ENCODE data around the gene MFSD11.
"Not testable (repeated sequence)": the region's sequence is repeated elsewhere in the genome, so short reads cannot be mapped to it uniquely, and the experiment has no call there.

Gene MFSD11

DNA sequence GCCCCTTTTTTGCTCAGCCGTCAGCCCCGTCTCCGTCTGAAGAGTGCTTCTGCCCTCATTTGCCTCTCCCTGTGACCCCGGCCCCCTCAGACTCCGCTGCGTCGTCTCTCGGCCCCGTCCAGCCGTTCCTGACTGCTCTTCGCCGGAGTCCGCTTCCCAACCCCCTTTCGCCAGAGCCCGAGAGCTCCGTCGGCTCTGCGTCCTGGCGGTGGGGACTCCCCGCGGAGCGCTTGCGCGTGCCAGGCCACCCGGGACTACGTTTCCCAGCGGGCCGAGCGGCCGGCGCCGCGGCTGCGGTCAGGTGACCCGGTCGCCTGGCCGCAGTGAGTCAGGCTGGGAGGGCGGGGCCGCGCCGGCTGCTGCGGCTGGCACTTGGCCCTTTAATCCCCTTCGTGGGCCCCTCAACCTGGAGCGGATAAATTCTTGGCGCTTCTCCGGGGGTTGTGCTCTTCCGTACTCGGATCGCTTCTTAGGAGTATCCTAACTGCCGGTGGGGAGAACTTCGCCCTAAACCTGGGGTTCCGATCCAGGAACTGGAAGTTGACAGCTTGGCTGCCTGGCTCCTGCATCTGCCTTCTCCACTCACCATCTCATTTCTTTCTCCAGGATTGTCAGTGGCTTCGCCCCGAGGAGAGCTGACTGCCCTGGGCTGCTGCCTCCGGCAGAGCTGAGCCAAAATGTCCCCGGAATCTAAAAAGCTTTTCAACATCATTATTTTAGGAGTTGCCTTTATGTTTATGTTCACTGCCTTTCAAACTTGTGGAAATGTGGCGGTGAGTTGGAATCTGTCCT, at the start of gene MFSD11:
Gene MFSD11 (plus strand): TSS at position 444 of the 792 bp plus-strand sequence. CDS start 234 bp downstream, at position 678.
- peak; percentile 97 for DNase-seq (ENCODE audit: low read depth, low spot score)

DNA sequence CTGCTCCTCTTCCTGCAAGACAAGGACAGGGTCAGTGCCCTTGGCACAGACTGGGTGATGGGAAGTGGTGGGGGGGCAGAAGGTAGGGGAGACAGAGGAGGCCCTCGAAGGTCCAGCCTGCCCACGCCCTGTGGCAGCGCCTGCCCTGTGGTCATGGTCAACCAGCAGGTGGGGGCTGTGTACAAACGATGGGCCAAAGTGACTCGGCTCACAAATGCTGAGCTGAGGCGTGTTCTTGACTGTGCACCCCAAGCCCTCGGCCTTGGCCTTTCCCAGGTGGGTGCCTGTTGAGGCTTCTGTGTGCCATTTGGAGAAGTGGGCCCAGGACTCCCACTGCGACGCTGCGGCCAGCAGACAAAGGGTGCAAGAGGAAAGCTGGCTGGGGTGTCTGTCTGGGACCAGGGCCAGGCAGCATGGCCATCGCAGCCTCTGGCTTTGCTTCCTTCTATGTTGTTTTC, 49.7 kb upstream of the MFSD11 start:
- no peak for DNase-seq (ENCODE audit: low read depth, low spot score)

DNA sequence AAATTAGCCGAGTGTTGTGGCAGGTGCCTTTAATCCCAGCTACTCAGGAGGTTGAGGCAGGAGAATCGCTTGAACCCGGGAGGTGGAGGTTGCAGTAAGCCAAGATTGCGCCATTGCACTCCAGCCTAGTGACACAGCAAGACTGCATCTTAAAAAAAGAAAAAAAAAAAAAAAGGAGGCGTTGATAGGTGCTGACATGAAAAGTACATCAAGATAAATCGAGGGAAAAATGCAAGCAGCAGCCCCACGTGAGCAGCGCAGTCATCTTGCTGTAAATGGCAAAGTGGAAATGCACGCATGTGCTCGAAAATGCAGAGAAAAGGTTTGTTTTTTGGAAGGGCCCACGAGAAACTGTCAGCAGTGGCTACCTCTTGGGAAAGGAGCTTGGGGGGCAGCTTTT, 48.1 kb upstream of the MFSD11 start:
- DNase-seq (ENCODE audit: low read depth, low spot score), result no peak

DNA sequence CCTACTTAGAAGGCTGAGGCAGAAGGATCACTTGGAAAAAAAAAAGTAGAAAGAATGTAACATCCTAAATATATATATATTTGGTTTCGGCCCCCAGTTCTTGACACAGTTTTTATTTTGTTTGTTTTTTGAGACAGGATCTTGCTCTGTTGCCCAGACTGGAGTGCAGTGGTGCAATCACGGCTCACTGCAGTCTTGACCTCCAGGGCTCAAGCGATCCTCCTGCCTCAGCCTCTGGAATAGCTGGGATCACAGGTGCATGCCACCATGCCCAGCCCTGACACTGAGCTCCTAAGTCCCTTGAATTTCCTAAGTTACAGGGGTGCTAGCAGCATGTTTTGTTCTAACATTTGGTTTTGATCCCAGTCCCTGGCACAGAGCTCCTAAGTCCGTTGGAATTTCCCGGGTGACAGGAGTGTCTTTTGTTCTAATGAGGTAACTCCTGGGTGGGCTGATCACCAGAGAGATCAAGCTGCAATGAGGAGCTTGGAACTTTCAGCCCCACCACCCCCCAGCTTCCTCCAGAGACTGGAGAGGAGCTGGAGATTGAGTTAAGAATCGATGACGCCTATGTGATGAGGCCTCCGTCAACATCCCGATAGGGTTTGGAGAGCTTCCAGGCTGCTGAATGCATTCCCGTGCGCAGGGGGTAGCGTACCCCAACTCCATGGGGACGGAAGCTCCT, 47.2 kb upstream of the MFSD11 start:
- DNase-seq (ENCODE audit: low read depth, low spot score), result no peak

DNA sequence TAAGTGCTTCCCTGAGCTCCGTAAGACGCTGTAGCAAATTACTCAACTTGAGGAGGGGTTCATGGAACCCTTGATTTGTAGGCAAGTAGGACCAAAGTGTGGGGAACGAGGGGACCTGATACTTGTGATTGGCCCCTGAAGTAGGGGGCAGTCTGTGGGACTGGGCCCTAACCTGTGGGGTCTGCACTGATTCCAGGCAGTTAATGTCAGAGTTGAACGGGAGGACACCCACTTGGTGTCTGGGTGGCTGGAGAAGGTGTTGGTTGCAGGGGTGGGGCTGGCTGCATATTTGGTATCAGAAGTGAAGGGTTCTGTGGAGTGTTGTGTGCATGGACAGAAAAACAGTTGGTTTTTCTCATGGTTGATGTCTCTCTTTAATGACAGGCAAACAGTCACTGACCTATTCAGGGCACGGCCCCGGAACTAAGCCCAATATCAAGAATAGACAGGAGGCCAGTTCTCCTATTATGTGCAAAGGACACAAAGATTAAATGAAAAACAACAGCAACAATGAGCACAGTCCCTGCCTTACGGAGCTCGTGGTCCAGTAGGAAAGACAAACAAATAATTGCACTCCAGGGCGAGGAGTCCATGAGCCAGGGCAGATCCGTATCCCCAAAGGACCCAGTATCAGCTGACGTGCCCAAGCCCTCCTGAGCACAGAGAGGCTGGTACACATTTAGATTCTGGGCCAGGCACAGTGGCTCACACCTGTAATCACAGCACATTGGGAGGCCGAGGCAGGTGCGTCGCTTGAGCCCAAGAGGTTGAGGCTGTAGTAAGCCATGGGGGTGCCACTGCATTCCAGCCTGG, 46.3 kb upstream of the MFSD11 start:
- no peak for DNase-seq (ENCODE audit: low read depth, low spot score)

DNA sequence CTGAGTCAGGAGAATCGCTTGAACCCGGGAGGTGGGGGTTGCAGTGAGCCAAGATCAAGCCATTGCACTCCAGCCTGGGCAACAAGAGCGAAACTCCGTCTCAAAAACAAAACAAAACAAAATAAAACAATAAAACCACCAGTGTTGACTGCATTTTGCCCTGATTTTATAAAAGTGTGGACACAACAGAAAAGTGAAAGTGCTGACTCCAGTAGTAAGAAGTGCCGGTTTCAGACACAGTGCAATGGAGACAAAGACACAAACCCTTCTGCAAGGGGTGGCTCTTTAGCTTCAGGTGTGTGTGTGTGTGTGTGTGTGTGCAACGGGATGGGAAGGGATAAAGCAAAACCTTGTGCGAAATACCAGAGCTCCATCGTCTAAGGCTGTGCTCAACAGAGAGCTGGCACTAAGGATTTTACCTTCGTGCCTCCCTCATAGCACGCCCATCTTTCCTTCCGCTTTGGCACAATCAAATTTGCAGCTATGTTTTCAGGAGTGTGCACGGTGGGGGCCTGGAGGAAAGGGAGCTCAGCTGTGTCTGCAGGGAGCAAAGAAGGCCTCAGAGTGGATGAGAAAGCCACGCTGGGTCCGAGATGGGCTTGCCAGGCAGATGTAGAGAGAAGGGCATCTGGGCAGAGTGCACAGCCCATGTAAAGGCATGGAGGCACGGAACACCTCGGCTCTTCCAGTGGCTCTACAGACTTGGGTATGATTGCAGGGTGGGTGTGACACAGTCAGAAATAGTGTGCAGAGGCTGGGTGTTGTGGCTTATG, 42.7 kb upstream of the MFSD11 start:
- no peak for DNase-seq (ENCODE audit: low read depth, low spot score)

DNA sequence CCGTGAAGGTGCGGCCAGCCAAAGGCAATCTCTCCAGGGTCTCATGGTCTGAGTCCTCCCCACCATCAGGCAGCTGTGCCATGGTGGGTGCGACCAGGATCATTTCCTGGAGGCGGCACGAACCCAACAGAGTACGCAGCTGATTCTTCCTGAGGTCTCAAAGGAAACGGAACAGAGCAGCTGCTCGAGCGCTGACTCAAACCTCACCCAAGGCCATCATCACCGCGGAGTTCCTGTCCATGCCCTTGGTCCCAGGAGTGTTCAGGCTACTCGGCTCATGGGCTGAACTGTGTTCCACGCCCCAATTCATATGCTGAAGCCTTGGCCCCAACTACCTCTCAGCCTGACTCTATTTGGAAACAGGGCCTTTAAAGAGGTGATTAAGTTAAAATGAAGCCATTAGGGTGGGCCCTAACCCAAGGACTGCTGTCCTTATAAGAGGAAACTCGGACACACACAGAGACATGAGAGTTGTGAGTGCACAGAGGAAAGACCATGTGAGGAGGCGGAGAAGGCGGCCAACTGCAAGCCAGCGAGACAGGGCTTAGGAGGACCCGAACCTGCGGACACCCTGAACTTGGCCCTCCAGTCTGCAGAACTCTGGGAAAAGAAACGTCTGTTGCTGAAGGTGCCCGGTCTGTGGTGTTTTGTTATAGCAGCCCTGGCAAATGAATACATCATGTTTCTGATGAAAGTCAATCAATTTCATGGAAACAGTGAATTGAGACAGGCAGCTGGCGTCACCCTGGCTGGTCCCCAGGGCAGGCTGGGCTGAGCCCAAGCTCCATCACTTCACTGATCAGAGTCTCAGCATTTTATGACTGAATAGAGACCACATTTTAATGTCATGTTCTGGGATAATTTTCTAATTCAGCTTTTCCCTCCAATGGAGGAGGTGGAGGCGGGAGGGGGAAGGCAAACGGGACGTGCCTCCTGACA, 40.9 kb upstream of the MFSD11 start:
- DNase-seq (ENCODE audit: low read depth, low spot score), result no peak

DNA sequence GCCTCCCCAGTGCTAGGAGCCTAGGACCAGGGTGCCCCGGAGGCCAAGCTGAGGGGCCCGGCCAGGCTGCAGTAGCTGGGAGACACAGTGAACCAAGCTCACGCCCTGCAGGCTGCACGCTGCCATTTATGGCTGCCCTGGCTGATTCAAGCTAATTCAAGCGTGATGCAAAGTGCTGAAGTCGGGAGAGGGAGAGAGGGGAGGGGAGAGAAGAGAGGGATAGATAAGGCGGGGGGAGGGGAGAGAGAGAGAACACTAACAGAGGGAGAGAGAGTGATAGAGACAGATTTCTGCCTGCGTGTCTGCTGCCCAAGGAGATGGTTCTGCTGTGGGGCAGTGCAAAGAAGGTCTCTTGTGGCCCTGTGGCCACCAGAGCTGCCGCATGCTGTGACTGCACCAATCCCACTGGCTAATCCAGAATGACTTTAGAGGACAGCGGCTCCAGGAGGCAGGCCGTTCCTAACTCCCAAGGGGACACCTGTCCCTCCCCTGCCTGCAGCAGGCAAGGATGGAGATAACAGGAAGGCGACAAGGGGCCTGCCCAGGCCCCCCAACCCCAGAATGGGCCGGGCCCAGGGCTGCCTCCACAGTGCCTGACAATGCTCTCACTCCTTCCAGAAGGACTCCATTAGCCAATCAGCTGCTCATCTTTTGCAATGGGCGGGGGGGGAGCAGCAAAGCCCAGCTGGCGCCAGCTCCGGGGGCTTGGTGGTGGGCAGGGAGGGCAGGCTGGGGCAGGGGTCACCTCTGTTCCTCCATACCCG, 40.0 kb upstream of the MFSD11 start:
- peak; percentile 50 for DNase-seq (ENCODE audit: low read depth, low spot score)

DNA sequence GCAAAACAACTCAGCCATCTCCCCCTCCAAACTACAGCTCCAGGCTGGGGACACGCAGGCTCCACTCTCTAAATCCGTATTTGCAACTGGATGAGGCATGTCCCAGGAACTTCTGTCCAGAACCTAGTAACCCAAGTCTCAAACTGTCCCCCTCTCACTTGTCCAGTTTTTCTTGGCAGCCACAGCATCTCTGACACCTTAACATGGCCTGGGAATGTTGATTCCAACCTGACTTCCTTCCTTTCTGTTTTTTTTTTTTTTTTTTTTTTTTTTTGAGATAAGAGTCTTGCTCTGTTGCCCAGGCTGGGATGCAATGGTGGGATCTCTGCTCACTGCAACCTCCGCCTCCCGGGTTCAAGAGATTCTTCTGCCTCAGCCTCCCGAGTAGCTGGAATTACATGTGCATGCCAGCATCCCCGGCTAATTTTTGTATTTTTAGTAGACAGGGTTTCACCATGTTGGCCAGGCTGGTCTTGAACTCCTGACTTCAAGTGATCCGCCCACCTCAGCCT, 39.4 kb upstream of the MFSD11 start:
- not testable (repeated sequence) for DNase-seq (ENCODE audit: low read depth, low spot score)

DNA sequence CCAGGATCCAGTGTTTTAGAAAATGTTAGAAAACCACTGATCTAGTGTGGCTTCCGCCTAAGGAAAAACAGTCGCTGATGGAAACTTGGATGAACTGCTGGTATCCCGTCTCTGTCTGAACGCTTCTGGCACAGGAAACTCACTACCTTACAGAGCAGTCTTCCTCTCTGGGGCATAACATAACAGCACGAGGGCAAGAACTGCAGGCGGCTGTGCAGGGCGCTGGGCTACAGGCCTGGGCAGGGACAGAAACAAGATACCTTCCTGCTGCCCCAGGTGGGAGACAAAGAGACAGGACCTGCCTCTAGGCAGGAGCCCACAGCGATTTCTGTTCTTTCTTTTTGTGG, 37.7 kb upstream of the MFSD11 start:
- no peak for DNase-seq (ENCODE audit: low read depth, low spot score)

DNA sequence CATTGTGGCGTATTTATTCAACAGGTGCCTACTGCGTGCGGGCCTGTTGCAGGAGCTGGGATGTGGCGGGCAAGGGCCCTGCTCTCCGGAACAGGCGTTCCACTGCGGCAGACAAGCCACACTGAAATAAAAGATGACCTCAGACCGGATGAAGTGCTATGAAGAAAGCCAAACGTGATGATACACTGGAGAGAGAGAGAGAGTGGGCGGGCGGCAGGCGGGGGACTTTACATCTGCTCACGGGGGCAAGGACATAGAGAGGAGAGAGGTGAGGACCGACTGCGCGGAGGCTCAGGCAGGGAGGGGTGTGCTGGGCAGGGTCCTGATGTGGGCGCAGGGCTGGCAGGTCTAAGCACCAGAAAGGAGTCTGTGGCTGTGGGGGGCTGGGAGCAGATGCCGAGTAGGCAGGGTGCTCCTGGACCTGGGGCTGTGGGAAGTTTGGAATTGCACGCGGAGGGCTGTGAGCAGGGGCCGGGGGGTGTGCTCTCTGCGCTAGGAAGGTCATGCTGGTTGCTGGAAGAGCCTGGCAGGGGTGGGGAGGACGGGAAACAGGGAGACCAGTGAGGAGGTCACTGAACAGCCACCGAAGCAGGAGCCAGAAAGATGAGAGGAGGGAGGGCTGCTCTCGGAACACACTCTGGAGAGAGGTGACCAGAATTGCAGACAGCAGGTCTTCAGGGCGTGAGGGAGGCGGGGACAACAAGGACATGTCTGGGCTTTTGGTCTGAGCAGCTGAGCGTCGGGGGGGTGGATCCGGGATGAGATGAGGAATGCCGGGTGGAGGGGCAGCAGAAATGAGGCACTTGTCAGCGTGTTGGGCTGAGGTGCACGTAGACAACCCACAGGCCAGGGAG, 37.1 kb upstream of the MFSD11 start:
- peak; percentile 78 for DNase-seq (ENCODE audit: low read depth, low spot score)

DNA sequence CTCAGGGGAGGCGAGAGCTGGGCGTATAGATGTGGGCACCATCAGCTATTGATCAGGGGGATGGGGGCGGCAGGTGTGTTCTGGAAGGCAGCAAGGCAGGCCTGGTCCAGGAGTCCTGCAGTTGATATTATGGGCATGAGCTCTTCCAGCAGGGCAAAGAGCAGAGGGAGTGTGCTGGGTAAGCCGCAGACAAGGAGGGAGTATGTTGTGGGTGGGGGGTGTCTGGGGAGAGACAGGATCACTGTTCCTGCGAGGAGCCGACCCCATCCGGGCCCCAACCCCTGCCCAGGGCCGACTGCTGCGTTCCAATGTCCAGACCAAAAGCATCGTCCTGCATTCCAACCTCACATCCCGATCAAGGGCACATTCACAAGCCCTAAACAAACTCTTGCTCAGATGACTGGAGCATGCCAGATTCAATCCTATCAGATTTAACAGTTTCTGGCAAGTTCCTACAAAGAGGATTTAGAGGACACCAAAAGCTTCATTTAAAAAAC, 36.4 kb upstream of the MFSD11 start:
- DNase-seq (ENCODE audit: low read depth, low spot score), result peak; percentile 47

DNA sequence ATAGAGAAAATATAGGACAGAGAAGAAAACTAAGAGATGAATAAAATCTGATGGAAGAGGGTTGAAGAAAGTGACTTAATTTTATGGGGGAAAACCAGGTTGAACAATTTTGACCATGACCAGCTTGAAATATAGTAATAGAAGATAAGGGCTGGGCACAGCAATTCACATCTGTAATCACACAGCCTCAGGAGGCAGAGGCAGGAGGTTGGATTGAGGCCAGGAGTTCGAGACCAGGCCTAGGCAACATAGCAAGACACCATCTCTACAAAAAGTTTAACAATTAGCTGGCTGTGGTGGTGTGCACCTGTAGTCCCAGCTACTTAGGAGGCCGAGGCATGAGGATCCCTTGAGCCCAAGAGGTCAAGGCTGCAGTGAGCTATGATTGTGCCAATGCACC, 35.8 kb upstream of the MFSD11 start:
- DNase-seq (ENCODE audit: low read depth, low spot score), result no peak

DNA sequence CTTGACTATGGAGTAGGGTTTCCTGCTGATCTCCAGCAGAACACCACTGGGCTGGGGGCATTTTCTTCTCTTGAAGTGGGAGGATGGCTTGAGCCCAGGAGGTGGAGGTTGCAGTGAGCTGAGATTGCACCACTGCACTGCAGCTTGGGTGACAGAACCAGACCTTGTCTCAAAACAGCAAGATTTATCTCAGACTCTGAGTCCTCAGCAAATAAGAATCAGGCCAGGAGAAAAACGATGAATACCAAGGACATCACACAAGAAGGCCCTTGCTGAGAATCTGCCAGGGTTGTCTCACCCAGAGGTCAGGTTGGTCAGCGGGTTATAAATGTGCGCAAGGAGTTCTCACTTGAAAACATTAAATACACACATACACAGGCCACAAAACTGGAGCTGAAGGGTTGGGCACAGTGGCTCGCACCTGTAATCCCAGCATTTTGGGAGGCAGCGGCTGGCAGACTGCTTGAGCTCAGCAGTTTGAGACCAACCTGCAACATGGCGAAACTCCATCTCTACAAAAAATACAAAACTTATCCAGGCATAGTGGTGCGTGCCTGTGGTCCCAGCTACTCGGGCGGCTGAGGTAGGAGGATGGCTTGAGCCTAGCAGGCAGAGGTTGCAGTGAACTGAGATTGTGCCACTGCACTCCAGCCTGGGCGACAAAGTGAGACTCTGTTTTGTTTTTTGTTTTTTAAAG, 34.8 kb upstream of the MFSD11 start:
- no peak for DNase-seq (ENCODE audit: low read depth, low spot score)

DNA sequence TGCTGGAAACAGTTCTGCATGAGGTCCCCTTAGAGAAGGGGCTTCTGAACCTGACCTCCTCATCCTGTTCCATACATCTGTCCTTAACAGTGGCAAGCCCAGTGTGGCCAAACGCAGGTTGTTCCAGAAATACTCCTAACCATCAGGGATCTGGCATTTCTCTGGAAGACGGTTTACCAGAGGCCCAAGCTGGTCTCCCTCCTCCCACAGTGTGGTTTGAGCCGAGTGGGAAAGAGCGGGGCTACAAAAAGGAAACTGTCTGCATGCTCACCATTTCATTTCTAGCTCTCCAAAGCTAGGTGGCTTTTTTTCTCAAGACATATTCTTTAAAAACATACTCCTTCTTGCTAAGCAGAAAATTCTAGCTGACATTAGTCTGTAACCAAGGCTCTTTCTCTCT, 33.1 kb upstream of the MFSD11 start:
- DNase-seq (ENCODE audit: low read depth, low spot score), result no peak

DNA sequence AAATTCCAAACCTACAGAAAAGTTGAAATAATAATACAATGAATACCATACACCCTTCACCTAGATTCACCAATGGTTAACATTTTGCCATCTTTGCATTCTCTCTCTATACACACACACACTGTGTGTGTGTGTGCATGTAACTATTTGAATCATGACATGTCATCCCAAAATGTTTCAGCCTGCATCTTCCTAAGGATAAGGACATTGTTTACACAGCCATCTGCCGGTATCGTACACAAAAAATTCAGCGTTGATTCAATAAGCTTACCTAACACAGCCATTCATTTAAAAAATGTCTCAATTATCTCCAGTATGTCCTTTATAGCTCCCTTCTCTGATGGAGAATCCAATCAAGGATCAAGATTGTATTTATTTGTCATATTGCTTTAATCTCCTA, 31.1 kb upstream of the MFSD11 start:
- DNase-seq (ENCODE audit: low read depth, low spot score), result no peak

DNA sequence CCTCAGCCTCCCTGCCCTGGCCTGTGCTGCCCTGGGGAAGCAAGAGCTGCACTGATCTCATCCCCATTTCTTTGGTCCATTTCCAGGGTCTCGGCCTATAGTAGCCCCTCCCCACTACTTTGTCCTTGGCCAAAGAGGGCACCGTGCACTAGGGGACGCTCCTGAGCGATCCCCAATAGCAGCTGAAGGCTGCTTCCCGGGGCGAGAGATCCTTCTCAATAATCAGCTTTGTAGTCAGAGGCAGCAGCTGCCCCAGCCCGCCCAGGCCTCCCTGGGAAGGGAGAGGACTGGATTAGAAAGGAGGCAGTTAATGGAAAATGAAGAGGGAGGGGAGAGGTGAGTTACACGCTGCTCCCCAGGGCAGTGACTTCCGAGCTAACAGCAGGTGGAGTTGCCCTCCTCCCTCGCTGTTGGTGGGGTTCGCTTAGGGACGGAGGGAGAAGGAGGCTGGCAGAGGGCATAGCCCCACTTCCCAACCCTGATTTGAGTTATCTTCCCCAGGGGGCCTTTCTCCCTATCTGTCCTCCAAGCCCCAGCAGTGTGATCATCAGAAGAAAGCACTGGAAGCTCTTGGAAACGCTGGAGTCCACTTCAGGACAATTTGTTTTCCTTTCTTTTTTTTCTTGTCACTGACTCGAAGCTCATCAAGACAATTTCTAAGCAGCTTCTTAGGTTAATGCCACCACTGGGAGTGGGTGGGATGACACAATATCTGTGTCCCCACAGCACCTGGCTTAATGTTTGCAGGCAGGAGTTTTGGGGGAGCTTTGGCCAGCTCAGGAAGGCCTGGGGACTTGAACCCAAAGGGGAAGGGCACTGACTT, 29.7 kb upstream of the MFSD11 start:
- peak; percentile 85 for DNase-seq (ENCODE audit: low read depth, low spot score)

Measured in ELF-1 (cell line).